G401.6 (cell line): ENCODE results near the gene ZNF672.
"Not testable (repeated sequence)": the region's sequence is repeated elsewhere in the genome, so short reads cannot be mapped to it uniquely, and the experiment has no call there.

Experiments used
- FAIRE-seq: peaks from 2 replicates; lab custom pipeline; 2012; peaks lifted over from hg19 to GRCh38; lab: Jason Lieb, UNC

ZNF672 gene

DNA sequence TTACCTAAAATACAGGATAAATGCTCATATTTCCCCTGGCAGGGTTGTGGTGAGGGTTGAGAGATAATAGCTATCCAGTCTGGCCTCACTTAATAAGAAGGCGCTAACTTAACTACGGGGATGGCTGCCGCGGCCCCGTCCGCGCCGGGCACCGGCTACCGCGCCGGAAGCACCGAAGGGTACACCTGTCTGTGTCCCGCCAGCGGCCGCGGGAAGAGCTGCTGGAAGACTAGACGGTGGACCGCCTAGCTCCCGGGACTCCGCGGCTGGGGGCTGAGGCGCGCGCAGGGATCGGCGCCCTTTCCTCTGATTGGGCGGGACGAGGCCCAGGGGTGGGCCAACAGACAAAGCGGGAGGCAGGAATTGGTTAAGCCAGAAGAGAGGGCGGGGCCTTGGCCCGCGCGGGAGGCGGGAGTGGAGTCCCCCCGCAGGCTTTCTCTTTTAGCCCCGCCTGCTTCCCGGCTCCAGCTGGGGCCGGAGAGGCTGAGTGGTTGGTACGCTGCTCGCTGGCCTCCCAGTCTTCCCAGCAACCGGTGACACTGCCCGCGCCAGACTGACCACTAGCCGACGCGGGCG, at the start of gene ZNF672:
Gene ZNF672, plus strand, starts transcription at position 444 of the 576 bp plus-strand sequence. CDS start 9,051 bp downstream, outside the sequence.
- FAIRE-seq: peak; percentile 94

DNA sequence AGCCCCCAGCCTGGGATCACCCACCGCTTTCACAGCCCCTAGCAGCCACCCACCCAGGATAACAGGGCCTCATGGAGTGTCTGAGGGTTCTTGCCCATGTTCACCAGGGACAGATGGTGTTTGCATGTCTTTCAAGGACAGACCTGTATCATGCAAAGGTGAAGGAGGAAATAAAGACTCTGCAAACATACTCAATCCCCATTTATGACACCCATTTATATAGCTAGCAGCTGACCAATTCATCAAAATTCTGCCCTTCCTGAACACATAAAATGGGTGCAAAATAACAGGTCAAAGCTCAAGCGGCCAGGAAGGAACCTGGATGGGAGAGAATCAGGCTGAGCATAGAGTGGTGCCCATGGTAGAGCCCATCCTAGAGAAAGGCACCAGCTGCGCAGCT, 49.7 kb upstream of the ZNF672 start:
- FAIRE-seq: no peak

DNA sequence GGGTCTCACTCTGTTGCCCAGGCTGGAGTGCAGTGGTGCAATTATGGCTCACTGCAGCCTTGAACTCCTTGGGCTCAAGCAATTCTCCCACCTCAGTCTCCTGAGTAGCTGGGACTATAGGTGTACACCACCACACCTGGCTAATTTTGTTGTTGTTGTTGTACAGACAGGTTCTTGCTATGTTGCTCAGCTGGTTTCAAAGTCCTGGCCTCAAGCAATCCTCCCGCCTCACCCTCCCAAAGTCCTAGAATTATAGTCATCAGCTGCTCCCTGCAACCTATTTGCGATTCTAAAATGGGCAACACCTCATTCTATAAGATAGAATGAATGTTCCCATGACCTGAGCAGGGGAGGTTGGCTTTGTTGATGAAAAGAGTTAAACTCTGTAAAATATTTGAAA, 48.7 kb upstream of the ZNF672 start:
- not testable (repeated sequence) for FAIRE-seq

DNA sequence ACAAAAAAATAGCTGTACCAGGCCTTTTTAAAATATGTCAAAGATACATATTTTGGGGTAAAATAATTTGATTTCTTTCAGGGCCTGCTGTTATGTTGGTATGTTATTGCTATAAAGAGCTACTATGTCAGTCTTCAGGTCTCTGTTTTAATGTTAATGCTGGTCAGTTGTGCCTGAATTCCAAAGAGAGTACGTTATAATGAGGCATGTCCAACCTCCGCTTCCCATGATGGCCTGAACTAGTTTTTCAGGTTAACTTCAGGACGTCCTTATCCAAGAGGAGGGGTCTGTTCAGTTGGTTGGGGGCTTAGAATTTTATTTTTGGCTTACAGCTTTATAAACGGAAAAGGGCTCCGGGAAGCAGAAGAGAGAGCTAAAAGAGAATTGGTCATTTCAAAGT, 47.6 kb upstream of the ZNF672 start:
- no peak for FAIRE-seq

DNA sequence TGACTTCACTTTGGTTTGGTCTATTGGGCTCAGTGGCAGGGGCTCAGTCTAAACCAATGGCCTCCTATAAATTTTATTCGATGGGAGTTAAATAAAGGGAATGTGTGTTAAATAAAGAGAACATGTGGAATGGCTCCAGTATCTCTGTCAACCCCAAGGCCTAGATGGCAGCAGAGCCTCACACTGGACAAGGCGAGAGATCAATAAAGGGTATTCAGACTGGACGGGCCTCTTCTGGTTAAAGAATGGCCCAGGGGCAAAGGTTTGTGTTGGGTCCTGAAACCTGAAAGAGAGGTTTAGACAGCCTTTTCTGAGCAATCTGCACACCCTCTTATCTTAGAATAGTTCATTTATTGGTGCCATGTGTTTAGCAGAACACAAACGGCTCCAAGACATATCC, 47.0 kb upstream of the ZNF672 start:
- no peak for FAIRE-seq

- FAIRE-seq: no peak
These were observed 45.7 kb upstream of the ZNF672 start for GRCh38 chr1:248792342-248792741.

DNA sequence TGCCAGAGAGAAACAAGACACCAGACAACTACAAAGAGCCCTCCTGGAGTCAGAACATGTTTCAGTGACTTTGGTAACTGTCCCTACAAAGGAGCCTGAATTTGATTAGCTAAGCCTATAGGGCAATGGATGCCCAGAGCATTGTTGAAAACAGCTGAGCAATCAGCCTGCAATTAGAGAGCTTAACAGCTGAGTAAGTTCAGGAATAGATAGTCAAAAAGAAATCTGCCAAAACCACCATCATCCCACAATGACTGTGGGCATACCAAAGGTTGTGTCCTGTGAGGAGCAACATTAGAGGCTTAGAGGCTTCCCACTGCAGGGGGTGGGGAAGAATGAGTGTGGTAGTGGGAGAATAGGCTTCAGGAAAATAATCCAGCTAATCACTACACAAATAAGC, 44.4 kb upstream of the ZNF672 start:
- no peak for FAIRE-seq

- not testable (repeated sequence) for FAIRE-seq
These were observed 43.4 kb upstream of the ZNF672 start for GRCh38 chr1:248794663-248795062.

- FAIRE-seq: no peak
These were observed 39.2 kb upstream of the ZNF672 start for GRCh38 chr1:248798791-248799190.

- no peak for FAIRE-seq
These were observed 37.6 kb upstream of the ZNF672 start for GRCh38 chr1:248800459-248800858.

DNA sequence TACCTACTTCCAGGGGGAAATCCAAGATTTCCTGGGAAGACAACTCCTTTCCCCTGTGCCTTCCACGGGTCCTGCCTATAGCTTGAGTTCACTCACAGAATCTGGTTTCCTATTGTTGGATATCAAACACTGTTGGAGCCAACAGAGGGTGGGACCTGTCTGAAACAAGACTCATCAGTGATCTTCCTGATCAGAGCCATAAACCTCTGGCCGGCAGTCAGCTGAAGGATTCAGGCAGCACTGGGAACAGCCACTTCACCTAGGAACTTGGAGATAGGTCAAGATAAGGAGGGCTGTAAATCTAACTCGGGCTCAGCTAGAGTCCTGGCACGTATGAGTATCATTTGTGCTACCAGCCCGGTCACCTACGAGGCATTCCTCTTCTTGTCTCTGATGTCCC, 35.6 kb upstream of the ZNF672 start:
- no peak for FAIRE-seq

DNA sequence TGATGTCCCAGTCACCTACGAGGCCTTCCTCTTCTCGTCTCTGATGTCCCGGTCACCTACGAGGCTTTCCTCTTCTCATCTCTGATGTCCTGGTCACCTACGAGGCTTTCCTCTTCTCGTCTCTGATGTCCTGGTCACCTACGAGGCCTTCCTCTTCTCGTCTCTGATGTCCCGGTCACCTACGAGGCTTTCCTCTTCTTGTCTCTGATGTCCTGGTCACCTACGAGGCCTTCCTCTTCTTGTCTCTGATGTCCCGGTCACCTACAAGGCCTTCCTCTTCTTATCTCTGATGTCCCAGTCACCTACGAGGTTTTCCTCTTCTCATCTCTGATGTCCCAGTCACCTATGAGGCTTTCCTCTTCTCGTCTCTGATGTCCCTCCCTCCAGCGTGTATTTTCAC, 34.5 kb upstream of the ZNF672 start:
- not testable (repeated sequence) for FAIRE-seq

- FAIRE-seq: no peak
These were observed 33.0 kb upstream of the ZNF672 start for GRCh38 chr1:248804771-248805681.

DNA sequence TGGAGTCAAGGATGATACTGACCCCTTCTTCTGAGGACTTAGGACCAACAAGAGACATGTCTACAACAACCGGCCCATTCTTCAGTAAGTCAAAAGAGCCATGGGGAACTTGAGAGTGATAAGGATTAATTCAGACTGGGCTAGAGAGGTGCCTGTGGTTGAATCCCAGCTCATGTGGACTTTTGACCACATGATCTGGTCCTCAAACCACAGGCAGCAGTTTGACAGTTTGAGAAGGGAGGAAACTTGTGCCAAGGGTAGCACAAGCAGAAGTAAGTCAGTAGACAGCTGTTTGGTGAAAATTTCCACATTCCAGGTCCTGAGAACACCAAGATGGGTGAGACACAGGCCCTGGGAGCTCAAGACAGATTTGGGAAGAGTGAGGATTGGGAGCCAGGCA, 32.1 kb upstream of the ZNF672 start:
- FAIRE-seq: no peak

GRCh38 chr1:248807067-248807737, 30.8 kb upstream of the ZNF672 start:
- FAIRE-seq: no peak

- no peak for FAIRE-seq
These were observed 29.1 kb upstream of the ZNF672 start for GRCh38 chr1:248808876-248809275.

DNA sequence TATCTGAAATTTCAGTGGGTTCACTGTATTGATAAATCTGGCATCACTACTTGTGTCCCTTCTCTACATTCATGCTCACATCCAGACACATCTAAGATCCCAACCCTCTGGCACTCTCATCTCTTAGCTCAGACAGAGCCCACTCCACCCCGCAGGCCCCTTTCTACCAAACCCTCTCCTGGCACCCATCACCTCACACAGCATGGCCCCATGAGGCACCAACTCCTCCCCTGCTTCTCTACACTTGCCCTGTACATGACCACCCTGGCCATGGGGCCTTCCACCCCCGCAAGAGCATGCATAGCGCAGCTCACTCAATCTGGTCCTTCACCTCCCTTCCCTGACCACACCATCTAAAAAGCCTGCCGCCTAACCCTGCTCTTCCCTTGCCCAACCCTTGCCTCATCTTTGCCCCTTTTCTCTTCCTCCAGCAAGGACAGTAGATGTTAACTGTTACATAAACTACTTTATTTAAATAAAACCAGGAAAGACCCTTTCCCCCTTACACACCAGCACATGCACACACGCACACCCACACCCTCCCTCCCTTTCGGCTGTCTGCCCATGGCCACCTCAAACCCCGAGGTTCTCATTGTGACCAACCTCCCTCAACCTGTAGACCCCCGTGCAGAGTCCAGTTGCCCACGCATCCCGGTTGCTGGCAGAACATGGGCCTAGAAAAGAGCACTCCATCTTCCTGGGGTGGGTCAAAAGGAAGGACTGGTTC, 27.9 kb upstream of the ZNF672 start:
- FAIRE-seq: no peak

- no peak for FAIRE-seq
These were observed 27.1 kb upstream of the ZNF672 start for GRCh38 chr1:248810727-248811513.

- no peak for FAIRE-seq
These were observed 26.2 kb upstream of the ZNF672 start for GRCh38 chr1:248811514-248812490.

DNA sequence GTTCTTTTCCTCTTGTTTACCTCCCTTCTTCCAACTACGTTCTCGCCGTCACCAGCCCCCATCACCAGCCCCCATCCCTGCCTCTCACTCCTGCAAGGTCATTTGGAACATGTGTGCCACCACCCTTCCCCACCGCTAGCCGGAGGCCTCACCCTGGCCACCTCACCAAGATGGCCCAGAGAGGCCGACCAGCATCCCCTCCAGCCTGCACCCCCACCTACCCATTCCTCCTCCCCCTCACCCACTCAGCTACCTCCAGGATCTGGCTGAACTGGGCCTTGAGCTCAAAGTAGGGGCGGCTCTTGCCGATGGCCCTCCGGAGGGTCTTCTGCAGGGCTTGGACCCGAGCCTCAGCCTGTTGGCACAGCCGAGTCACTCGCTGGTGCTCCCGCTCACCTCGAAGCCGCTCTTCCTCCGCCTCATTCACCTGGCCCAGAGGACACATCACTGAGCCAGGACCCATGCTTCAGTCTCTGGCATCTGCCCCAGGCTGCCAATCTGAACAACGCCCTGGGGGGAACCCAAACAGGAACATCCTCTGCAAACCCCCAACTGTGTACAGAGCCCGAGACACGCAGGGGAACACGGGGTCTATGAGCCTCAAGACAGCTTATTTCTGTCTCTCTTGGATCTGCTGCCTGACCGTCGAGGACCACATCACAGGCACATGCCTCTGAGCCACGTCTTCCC, 25.1 kb upstream of the ZNF672 start:
- FAIRE-seq: no peak
